ENCODE measurements around the gene ANKRD44.

ANKRD44 gene

DNA sequence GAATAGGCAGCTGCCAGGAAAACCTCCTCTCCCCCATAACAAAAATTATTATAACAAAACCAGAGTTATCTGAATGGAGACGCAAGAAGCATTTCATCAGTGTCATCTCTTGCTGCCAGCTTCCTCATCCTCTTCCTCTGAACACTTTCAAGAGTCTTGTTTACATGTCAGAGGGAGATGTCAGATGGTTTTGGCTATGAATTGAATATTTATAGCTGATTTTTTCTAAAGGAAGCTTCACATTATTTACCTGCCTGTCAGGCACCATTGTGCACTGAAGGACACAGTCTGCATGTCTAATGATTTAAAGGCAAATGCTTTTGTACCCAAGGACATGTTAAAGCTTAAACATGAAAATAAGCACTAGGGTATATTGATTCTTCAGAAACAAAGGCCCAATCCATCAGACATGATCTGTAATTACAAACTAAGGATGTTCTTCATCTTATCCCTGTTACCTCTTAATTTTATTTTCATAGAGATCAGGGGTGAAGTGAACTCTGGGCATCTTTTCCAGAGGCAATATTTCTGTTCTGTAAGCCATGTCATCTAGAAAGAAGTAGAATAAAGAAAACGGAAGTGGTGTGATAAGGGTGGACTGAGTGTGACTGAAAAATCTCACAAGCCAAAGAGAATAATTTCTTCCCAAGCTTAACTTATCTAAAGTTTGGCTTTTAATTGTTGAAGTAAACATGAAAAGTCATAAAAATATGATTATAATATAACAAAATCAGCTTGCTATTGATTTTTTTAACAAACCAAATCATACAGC lies 168.7 kb downstream of the ANKRD44 start:
- CTCF ChIA-PET, result interaction anchor here (0.8 to 1.3 kb wide), 6 partner anchors 8 to 236 kb away, joined by 3 to 4 read pairs (median 3); no protein-coding TSS in a partner anchor
- DNase-seq (ENCODE audit: low read depth, low spot score), result no peak
- POLR2A ChIA-PET, result no interaction called here
- no peak overlapping the region for H3K4me3 ChIP-seq (ENCODE audit: low read depth, low read length)
- TF ChIP-seq, protein P1, sequence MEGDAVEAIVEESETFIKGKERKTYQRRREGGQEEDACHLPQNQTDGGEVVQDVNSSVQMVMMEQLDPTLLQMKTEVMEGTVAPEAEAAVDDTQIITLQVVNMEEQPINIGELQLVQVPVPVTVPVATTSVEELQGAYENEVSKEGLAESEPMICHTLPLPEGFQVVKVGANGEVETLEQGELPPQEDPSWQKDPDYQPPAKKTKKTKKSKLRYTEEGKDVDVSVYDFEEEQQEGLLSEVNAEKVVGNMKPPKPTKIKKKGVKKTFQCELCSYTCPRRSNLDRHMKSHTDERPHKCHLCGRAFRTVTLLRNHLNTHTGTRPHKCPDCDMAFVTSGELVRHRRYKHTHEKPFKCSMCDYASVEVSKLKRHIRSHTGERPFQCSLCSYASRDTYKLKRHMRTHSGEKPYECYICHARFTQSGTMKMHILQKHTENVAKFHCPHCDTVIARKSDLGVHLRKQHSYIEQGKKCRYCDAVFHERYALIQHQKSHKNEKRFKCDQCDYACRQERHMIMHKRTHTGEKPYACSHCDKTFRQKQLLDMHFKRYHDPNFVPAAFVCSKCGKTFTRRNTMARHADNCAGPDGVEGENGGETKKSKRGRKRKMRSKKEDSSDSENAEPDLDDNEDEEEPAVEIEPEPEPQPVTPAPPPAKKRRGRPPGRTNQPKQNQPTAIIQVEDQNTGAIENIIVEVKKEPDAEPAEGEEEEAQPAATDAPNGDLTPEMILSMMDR (IDR thresholded peaks at IDR 0.05; ENCODE audit: insufficient read depth, low read length, missing control alignments), result no peak

DNA sequence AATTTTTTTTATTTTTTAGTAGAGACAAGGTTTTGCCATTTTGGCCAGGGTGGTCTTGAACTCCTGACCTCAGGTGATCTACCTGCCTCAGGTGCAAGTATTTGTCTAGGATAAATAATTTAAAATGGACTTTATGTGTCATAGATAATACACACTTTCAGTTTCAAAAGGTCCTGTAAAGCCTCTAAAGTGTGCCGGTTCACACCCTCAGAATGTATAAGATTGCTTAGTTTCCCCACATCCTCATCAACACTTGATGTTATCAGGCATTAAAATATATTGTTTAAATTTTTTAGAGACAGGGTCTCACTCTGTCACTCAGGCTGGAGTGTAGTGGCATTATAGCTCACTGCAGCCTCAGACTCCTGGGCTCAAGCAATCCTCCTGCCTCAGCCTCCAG lies 170.5 kb downstream of the ANKRD44 start:
- no peak for DNase-seq (ENCODE audit: low read depth, low spot score)
- TF ChIP-seq, protein P1 (IDR thresholded peaks at IDR 0.05; ENCODE audit: insufficient read depth, low read length, missing control alignments), result no peak
- ChIA-PET POLR2A (interaction anchor here (0.5 kb wide), 1 partner anchor 376 kb away, joined by 3 read pairs; no protein-coding TSS in a partner anchor), CTCF (interaction anchor here (0.7 to 1.7 kb wide), 5 partner anchors 12 to 129 kb away, joined by 3 to 9 read pairs (median 4); no protein-coding TSS in a partner anchor)
- no peak overlapping the region for H3K4me3 ChIP-seq (ENCODE audit: low read depth, low read length)

DNA sequence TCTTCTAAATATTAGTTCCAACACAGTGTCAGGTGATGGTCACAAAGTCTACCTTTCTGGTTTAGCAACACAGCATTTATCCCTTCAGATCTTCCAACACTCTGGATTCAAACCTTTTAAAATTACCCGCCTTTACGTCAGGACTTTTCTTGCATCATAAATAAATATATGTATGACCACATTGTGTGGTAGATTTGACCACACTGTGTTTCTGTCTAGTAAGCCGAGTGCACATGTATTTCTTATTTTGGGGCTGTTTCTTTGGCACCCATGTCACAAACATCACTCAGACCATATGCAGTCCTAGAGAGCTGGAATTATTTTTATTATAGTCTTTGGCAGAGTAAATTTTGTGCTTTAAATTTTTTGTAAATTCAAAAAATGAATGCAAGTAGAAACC lies 172.1 kb downstream of the ANKRD44 start:
- H3K4me3 ChIP-seq (ENCODE audit: low read depth, low read length), result no peak overlapping the region
- TF ChIP-seq, protein P1 (IDR thresholded peaks at IDR 0.05; ENCODE audit: insufficient read depth, low read length, missing control alignments), result no peak
- ChIA-PET CTCF (interaction anchor here (1.0 to 1.7 kb wide), 2 partner anchors 11 to 25 kb away, joined by 3 to 9 read pairs; no protein-coding TSS in a partner anchor), POLR2A (interaction anchor here (0.7 kb wide), 1 partner anchor 9 kb away, joined by 3 read pairs; no protein-coding TSS in a partner anchor)
- no peak for DNase-seq (ENCODE audit: low read depth, low spot score)

DNA sequence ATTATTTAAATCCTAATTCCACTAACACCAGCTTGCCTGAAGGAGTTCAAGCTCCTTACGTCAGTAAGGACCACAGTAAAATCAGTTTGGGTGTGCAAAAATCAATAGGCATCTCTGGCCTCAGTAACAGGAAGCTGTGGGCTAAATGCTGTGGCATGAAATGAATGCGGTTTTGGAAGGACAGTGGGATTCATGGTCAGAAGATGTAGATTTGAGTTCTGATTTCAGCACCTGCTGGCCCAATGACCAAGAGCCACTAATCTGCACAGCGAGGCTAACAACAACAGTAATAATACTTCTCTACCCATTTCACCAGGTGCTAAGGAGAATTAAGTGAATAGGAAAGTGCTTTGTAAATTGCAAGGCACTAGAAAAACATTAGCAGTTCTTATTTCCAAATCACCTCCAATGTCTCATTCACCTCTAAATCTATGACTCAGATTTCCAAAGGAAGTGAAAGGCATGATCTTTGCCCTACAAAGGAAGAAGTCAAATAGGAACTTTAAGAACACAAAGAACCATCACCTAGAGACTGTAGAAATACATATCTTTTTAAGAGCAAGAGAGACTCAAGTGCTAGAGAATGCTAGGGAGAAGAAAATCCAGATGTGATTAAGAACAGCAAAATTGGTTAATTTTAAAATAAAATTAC lies 172.6 kb downstream of the ANKRD44 start:
- ChIA-PET POLR2A (interaction anchor here (1.2 kb wide), 1 partner anchor 21 kb away, joined by 3 read pairs; no protein-coding TSS in a partner anchor), CTCF (interaction anchor here (0.8 to 6.6 kb wide), 8 partner anchors 9 to 240 kb away, joined by 3 to 42 read pairs (median 4); no protein-coding TSS in a partner anchor)
- H3K4me3 ChIP-seq (ENCODE audit: low read depth, low read length), result no peak overlapping the region
- no peak for DNase-seq (ENCODE audit: low read depth, low spot score)
- TF ChIP-seq, protein P1 (IDR thresholded peaks at IDR 0.05; ENCODE audit: insufficient read depth, low read length, missing control alignments), result no peak

DNA sequence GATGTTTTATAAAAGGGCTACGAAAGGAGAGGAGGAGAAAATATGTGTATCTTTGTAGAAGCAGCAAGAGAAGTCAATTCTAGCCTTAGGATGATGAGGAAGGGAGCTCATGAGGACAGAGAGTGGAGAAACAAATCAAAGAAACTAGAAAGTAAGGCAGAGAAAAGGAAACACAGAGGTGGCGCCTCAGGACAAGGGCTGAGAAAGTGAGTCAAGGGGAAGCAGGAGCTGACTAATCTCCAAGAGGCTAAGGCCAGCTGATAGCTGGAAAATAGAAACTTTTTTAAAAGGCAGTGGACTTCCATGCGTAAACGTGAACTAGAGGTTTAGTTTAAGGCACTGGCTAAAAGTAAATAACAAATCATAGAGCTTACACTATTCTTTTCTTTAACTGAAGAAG lies 173.3 kb downstream of the ANKRD44 start:
- DNase-seq (ENCODE audit: low read depth, low spot score), result no peak
- POLR2A ChIA-PET, result interaction anchor here (0.6 to 1.2 kb wide), 2 partner anchors 22 to 1523 kb away, joined by 3 read pairs; no protein-coding TSS in a partner anchor

More for the DNA sequence above, 173.3 kb downstream of the ANKRD44 start:
- H3K4me3 ChIP-seq (ENCODE audit: low read depth, low read length), result no peak overlapping the region
- TF ChIP-seq, protein P1 (IDR thresholded peaks at IDR 0.05; ENCODE audit: insufficient read depth, low read length, missing control alignments), result no peak
- CTCF ChIA-PET, result interaction anchor here (0.6 to 6.6 kb wide), 12 partner anchors 9 to 241 kb away, joined by 3 to 42 read pairs (median 4); no protein-coding TSS in a partner anchor

Measured in AG04449 (cell line).